Endothelial cell of hepatic sinusoid (primary cell): ENCODE data around the gene TCFL5.

ENCODE experiments used
- in situ Hi-C: cut with HindIII; loops from 2 replicates; pipeline ENCODE4 v1.10.0; 2017; ENCODE audit warnings: low sequenced_read_pairs

TCFL5 gene

GRCh38 chr20:62861726-62862336, at the start of gene TCFL5:
TCFL5 (minus strand) TSS chr20:62861822; CDS start chr20:62861670, 152 bp downstream.
- in situ Hi-C loops = no loop called here

GRCh38 chr20:62910777-62911497, 49.3 kb upstream of the TCFL5 start:
- in situ Hi-C loops = loop anchor here (5.0 to 10.0 kb wide), 2 partner anchors 56 to 94 kb away; partner anchors contain the start of gene COL9A3

- in situ Hi-C loops = loop anchor here (5.0 to 10.0 kb wide), 2 partner anchors 55 to 93 kb away; partner anchors contain the start of gene COL9A3
These were observed 48.7 kb upstream of the TCFL5 start for GRCh38 chr20:62910217-62910766.

- in situ Hi-C loops = no loop called here
These were observed 47.6 kb upstream of the TCFL5 start for GRCh38 chr20:62908971-62909791.

GRCh38 chr20:62907384-62908317, 46.0 kb upstream of the TCFL5 start:
- in situ Hi-C loops = no loop called here

GRCh38 chr20:62906647-62907375, 45.2 kb upstream of the TCFL5 start:
- in situ Hi-C loops = no loop called here

- in situ Hi-C loops = no loop called here
These were observed 44.6 kb upstream of the TCFL5 start for GRCh38 chr20:62906209-62906608.

GRCh38 chr20:62905536-62906117, 44.0 kb upstream of the TCFL5 start:
- in situ Hi-C loops = no loop called here

- in situ Hi-C loops = no loop called here
These were observed 41.4 kb upstream of the TCFL5 start for GRCh38 chr20:62902926-62903615.

GRCh38 chr20:62901891-62902290, 40.3 kb upstream of the TCFL5 start:
- in situ Hi-C loops = no loop called here

- in situ Hi-C loops = no loop called here
These were observed 39.3 kb upstream of the TCFL5 start for GRCh38 chr20:62900692-62901584.

GRCh38 chr20:62900052-62900691, 38.5 kb upstream of the TCFL5 start:
- in situ Hi-C loops = no loop called here

- in situ Hi-C loops = no loop called here
These were observed 38.0 kb upstream of the TCFL5 start for GRCh38 chr20:62899633-62900051.

- in situ Hi-C loops = no loop called here
These were observed 37.5 kb upstream of the TCFL5 start for GRCh38 chr20:62898970-62899632.

- in situ Hi-C loops = no loop called here
These were observed 36.7 kb upstream of the TCFL5 start for GRCh38 chr20:62898093-62898964.

GRCh38 chr20:62897666-62898065, 36.0 kb upstream of the TCFL5 start:
- in situ Hi-C loops = no loop called here
